WI38 (cell line): Measurements from ENCODE around the gene LPP.

Experiments used
- H3K4me3 ChIP-seq: 2 replicates; pipeline ENCODE4 v1.5.1; 2011; ENCODE audit warnings: low read depth, mild to moderate bottlenecking, control low read depth, low read length
- CTCF ChIP-seq: IDR thresholded peaks from 2 replicates; pipeline ENCODE4 v1.5.1; 2012; ENCODE audit warnings: low read depth, mild to moderate bottlenecking, control low read depth, low read length

The LPP gene

GRCh38 chr3:188264226-188265207 lies 110.6 kb downstream of the LPP start:
- no peak overlapping the region for H3K4me3 ChIP-seq
- TF ChIP-seq CTCF, result no peak

DNA sequence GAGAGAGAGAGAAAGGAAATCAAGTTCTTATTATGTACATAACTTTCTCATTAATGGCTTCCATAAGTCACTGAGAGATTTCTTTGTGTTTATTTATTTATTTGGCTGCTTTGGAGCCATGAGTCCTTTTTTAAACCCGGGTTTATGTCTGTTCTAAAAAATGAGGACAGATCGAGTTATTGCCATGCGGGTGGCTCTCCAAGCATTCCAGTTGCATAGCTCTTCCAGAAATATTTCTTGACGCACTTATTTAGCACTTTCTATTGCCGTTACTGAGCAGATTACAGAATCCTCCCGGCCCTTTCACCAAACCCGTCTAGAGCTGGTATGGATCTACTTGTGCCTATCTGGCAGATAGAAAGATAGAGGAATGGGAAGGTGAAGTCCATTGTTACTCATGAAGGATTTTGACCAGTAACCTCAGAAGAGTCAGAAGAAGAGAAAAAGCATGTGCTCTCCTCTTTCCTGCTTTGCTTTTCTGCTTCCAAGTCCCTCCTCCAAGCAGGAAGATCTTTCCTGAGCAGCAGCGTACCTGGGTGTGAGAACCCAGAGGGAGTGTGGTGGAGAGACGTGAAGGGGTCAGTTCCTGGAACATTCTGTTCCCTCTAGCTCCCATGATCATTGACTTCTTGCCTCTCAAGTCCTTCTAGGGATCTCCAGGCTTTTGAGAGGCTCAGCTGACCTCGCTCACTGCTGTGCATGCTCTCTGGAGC lies 112.8 kb downstream of the LPP start:
- peak overlapping the region; percentile 53 for H3K4me3 ChIP-seq
- TF ChIP-seq CTCF, result no peak

- no peak for TF ChIP-seq CTCF
- H3K4me3 ChIP-seq, result no peak overlapping the region
Measured at GRCh38 chr3:188267790-188268335, 113.9 kb downstream of the LPP start.

DNA sequence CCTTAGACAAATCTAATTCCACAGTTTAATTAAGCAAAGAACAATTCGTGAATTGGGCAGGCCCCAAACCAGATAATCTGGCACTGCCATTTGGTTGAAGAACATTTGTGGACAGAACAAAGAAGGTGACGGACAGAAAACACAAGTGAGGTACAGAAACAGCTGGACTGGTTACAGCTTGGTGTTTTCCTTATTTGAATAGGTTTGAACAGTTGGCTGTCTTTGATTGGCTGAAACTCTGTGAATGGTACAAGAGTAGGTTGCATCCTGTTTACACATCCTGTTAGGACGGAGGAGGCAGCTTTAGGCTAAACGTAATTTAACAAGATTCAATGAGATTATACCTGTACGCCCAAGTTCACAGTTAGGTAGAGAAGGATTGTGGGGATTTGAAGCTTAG lies 114.4 kb downstream of the LPP start:
- no peak for TF ChIP-seq CTCF
- no peak overlapping the region for H3K4me3 ChIP-seq

DNA sequence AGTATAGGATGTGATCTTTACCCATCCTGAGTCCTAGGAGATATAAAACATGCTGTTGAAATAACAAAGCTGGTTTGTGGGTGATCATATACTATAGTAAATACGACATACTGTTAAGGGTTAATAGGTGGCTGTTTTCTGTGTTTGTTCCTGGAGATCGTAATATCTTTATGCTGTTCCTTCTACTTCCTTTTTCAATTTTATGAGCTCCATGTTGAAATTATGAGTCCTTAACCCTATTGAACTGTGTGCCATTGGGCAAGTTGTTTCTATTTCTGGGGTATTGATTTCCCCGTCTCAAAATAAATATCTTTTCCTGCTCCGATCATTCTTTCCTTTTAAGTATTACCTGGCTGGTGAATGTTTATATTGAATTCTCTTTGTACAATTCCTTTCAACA lies 115.1 kb downstream of the LPP start:
- no peak overlapping the region for H3K4me3 ChIP-seq
- no peak for TF ChIP-seq CTCF

- TF ChIP-seq CTCF, result no peak
Measured at GRCh38 chr3:188270423-188270972, 116.5 kb downstream of the LPP start.

More at GRCh38 chr3:188270423-188270972, 116.5 kb downstream of the LPP start:
- no peak overlapping the region for H3K4me3 ChIP-seq
